HL-60 (cell line): ENCODE results near the gene SULT6B1.

Experiments used
- CTCF ChIP-seq: IDR thresholded peaks from one replicate; pipeline ENCODE4 v1.5.1; 2011; ENCODE audit warnings: low read length, control low read depth, inconsistent platforms; ENCODE audit not compliant: insufficient read depth
- POLR2AphosphoS5 ChIP-seq: IDR thresholded peaks from 2 replicates; pipeline ENCODE4 v1.6.1; 2012; ENCODE audit warnings: low read depth

- no peak for TF ChIP-seq CTCF
- TF ChIP-seq POLR2AphosphoS5, result no peak
Measured at GRCh38 chr2:37192551-37192950, 4.1 kb upstream of the SULT6B1 start.
